AG09319 (cell line): Measurements from ENCODE around the gene LRRC56.

Experiments used
- DNase-seq: peaks from one replicate; pipeline ENCODE4 v3.0.0-alpha.2; 2010; ENCODE audit warnings: low read depth; ENCODE audit errors: extremely low read depth
- CTCF ChIP-seq: IDR thresholded peaks from 2 replicates; pipeline ENCODE4 v1.5.1; 2011; ENCODE audit warnings: low read depth, mild to moderate bottlenecking, inconsistent platforms, low read length, moderate library complexity

Gene LRRC56

GRCh38 chr11:506995-507726 lies 30.2 kb upstream of the LRRC56 start, which contains the start of gene RNH1:
Gene RNH1, minus strand, starts transcription at chr11:507242. Its CDS starts 5,080 bp downstream, at chr11:502162.
- TF ChIP-seq CTCF: no peak
- DNase-seq: peak; percentile 94

- no peak for DNase-seq
- no peak for TF ChIP-seq CTCF
Observed at GRCh38 chr11:507727-508515, 29.4 kb upstream of the LRRC56 start.

GRCh38 chr11:508956-509355 lies 28.4 kb upstream of the LRRC56 start:
- DNase-seq: no peak
- no peak for TF ChIP-seq CTCF

GRCh38 chr11:512761-513595 lies 24.3 kb upstream of the LRRC56 start:
- no peak for TF ChIP-seq CTCF
- no peak for DNase-seq

- no peak for TF ChIP-seq CTCF
- DNase-seq: no peak
Observed at GRCh38 chr11:514606-515005, 22.7 kb upstream of the LRRC56 start.

- DNase-seq: no peak
- no peak for TF ChIP-seq CTCF
Observed at GRCh38 chr11:515131-515530, 22.2 kb upstream of the LRRC56 start.
